ENCODE results near the gene IL1RAPL1. TPM values are rescaled to one million over a fixed set of nuclear protein-coding genes. Genes with fewer than 3 reads are reported as not detected.

Gene IL1RAPL1
- total RNA-seq, 1 donor from 2014 or later: not detected

DNA sequence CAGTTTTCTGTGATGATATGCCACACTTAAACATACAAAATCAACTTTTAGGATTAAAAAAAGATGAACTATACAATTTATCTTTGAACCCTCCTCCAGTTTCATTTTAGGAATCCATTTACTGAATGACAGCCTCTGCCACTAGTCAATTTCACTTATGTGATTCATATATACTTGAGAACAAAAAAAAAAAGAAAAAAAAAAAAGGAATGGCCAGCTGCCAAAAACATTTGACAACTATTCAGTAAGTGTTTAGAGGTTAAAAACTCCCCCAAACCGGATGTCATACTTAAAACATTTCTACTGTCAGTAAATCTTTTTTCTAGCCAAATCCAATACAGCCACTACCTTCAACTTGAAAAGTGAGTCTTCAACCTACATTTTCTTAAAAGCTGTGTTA is 1361.4 kb downstream of the IL1RAPL1 start:
- TF ChIP-seq CTCF (IDR thresholded peaks at IDR 0.05; ENCODE audit: insufficient read depth, low read length, severe bottlenecking): no peak
- no peak for DNase-seq (ENCODE audit: low read depth)
- Histone ChIP-seq H3K27me3 (ENCODE audit: control insufficient read depth, insufficient read depth, low read length) (no peaks in the 10 kb centered on the region), H3K4me3 (ENCODE audit: low read depth, low read length) (no peak overlapping the region), H3K36me3 (ENCODE audit: control insufficient read depth, insufficient read depth, low read length) (no peaks in the 10 kb centered on the region)
- no peak for FAIRE-seq

GRCh38 chrX:29952016-29952415 is 1364.8 kb downstream of the IL1RAPL1 start:
- DNase-seq (ENCODE audit: low read depth) (no peak), FAIRE-seq (no peak)
- Histone ChIP-seq H3K27me3 (ENCODE audit: control insufficient read depth, insufficient read depth, low read length) (no peaks in the 10 kb centered on the region), H3K4me3 (ENCODE audit: low read depth, low read length) (no peak overlapping the region), H3K36me3 (ENCODE audit: control insufficient read depth, insufficient read depth, low read length) (no peaks in the 10 kb centered on the region)
- TF ChIP-seq CTCF (IDR thresholded peaks at IDR 0.05; ENCODE audit: insufficient read depth, low read length, severe bottlenecking): no peak

DNA sequence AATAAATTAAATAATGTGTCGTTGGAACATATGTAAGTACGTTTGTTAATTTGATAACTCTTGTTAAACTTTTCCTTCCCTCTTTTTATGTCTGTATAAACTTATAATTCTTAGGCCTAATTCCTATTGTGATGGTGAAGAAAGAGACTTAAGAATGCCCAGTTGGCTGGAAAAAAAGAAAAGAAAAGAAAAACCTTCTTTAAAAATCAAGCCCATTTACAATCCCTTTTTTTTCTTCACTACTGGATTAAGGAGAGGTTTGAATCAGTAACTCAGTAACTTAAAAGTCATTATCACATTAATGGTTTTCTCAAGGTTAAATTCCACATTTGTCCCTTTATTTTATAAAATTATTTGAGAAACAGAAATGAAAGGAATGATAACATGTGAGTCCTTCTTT is 1374.8 kb downstream of the IL1RAPL1 start:
- Histone ChIP-seq H3K36me3 (ENCODE audit: control insufficient read depth, insufficient read depth, low read length) (no peaks in the 10 kb centered on the region), H3K4me3 (ENCODE audit: low read depth, low read length) (no peak overlapping the region), H3K27me3 (ENCODE audit: control insufficient read depth, insufficient read depth, low read length) (no peaks in the 10 kb centered on the region)
- FAIRE-seq (no peak), DNase-seq (ENCODE audit: low read depth) (no peak)
- no peak for TF ChIP-seq CTCF (IDR thresholded peaks at IDR 0.05; ENCODE audit: insufficient read depth, low read length, severe bottlenecking)

GRCh38 chrX:29965634-29966033 is 1378.4 kb downstream of the IL1RAPL1 start:
- H3K27me3 ChIP-seq (ENCODE audit: control insufficient read depth, insufficient read depth, low read length): no peaks in the 10 kb centered on the region
- no peaks in the 10 kb centered on the region for H3K36me3 ChIP-seq (ENCODE audit: control insufficient read depth, insufficient read depth, low read length)
- H3K4me3 ChIP-seq (ENCODE audit: low read depth, low read length): no peak overlapping the region
- FAIRE-seq (no peak), DNase-seq (ENCODE audit: low read depth) (no peak)
- no peak for TF ChIP-seq CTCF (IDR thresholded peaks at IDR 0.05; ENCODE audit: insufficient read depth, low read length, severe bottlenecking)

DNA sequence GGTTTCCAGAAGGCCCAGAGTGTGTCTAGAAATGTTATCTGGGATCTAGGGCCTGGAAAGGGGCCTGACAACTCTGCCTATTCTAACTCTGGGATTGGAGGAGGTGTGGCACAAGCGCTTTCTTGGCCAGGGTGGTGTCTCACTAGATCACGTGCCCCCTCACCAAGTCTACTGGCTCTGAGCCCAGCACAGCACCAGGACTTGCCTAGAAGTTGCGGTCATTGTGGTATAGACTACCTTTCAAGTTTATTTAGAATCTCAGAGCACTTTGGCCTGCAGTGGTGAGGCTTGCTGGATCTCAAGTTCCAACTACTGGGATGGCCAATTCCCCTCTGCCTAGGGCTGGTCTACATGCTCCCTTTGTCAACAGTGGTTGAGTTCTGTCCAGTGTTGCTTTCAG is 1404.8 kb downstream of the IL1RAPL1 start:
- FAIRE-seq (no peak), DNase-seq (ENCODE audit: low read depth) (no peak)
- Histone ChIP-seq H3K36me3 (ENCODE audit: control insufficient read depth, insufficient read depth, low read length) (no peaks in the 10 kb centered on the region), H3K27me3 (ENCODE audit: control insufficient read depth, insufficient read depth, low read length) (no peaks in the 10 kb centered on the region), H3K4me3 (ENCODE audit: low read depth, low read length) (no peak overlapping the region)
- TF ChIP-seq CTCF (IDR thresholded peaks at IDR 0.05; ENCODE audit: insufficient read depth, low read length, severe bottlenecking): no peak

GRCh38 chrX:30005813-30006212 is 1418.6 kb downstream of the IL1RAPL1 start:
- DNase-seq (ENCODE audit: low read depth) (no peak), FAIRE-seq (no peak)
- H3K36me3 ChIP-seq (ENCODE audit: control insufficient read depth, insufficient read depth, low read length): no peaks in the 10 kb centered on the region
- H3K4me3 ChIP-seq (ENCODE audit: low read depth, low read length): no peak overlapping the region
- no peaks in the 10 kb centered on the region for H3K27me3 ChIP-seq (ENCODE audit: control insufficient read depth, insufficient read depth, low read length)
- no peak for TF ChIP-seq CTCF (IDR thresholded peaks at IDR 0.05; ENCODE audit: insufficient read depth, low read length, severe bottlenecking)

Data from bronchial epithelial cell (primary cell).